Lung (tissue), 12 donors: ENCODE data around the gene ACAN. TPM values are rescaled to one million over a fixed set of nuclear protein-coding genes. Genes with fewer than 3 reads are reported as not detected.

Experiments
- ATAC-seq: fragments of 200-7000 bp; cut with Tn5 transposase; one replicate; pipeline ENCODE4 v1.9.1; 2020; ENCODE audit warnings: moderate number of reproducible peaks; ENCODE audit not compliant: insufficient read depth, low FRiP score
- DNase-seq, 3 donors: peaks; one replicate each; pipeline ENCODE4 v3.0.0-alpha.2; 2013 to 2017
- H3K27ac ChIP-seq, 2 donors: one replicate each; pipeline ENCODE4 v1.5.1; 2013; ENCODE audit warnings: mild to moderate bottlenecking in 2 of 2, moderate library complexity in 2 of 2, control low read depth in 1 of 2, inconsistent platforms in 1 of 2, low read depth in 1 of 2, low read length in 1 of 2
- H3K27me3 ChIP-seq, 3 donors: one replicate each; pipeline ENCODE4 v1.5.1; 2013; ENCODE audit warnings: low read length in 2 of 3; ENCODE audit not compliant: control insufficient read depth in 3 of 3, insufficient read depth in 3 of 3
- H3K36me3 ChIP-seq, 4 donors: one replicate each; pipeline ENCODE4 v1.5.1; 2013; ENCODE audit warnings: low read length in 4 of 4, mild to moderate bottlenecking in 1 of 4, moderate library complexity in 1 of 4; ENCODE audit not compliant: control insufficient read depth in 4 of 4, insufficient read depth in 4 of 4
- H3K4me1 ChIP-seq, 5 donors: one replicate each; pipeline ENCODE4 v1.5.1; 2013; ENCODE audit warnings: low read length in 5 of 5, mild to moderate bottlenecking in 2 of 5, moderate library complexity in 1 of 5; ENCODE audit not compliant: control insufficient read depth in 5 of 5, insufficient read depth in 5 of 5
- H3K4me3 ChIP-seq: one replicate; pipeline ENCODE4 v1.5.1; 2013; ENCODE audit warnings: mild to moderate bottlenecking, control low read depth, moderate library complexity
- H3K9ac ChIP-seq, 2 donors: one replicate each; pipeline ENCODE4 v1.5.1; 2013; ENCODE audit warnings: low read length in 2 of 2, control low read depth in 1 of 2; ENCODE audit not compliant: insufficient read depth in 1 of 2
- H3K9me3 ChIP-seq, 4 donors: one replicate each; pipeline ENCODE4 v1.5.1; 2013; ENCODE audit warnings: low read length in 3 of 4, mild to moderate bottlenecking in 1 of 4, moderate library complexity in 1 of 4; ENCODE audit not compliant: control insufficient read depth in 4 of 4, insufficient read depth in 3 of 4
- CTCF ChIP-seq: IDR thresholded peaks from 2 replicates; pipeline ENCODE4 v1.5.1; 2012; ENCODE audit warnings: mild to moderate bottlenecking; ENCODE audit errors: control extremely low read depth, extremely low read depth
- WGBS, 2 donors: extraction: QIAGEN DNeasy Blood & Tissue Kit; methylation state at CpG; one replicate each; pipeline ENCODE4 v1.1.7; 2013; 5-methylcytosine and 5-hydroxymethylcytosine counted together
- polyA plus RNA-seq, 2 donors: library from polyadenylated mRNA; stranded (reverse); fragments of 200-250 nt; gene quantifications; one replicate each; pipeline ENCODE4 v1.2.1, GENCODE V29; 2013
- total RNA-seq, 2 donors: library from RNA; depleted of rRNA in 1 of 2; stranded (reverse); fragments of >200 nt in 1 of 2; gene quantifications; one replicate each; pipeline ENCODE4 v1.2.1, GENCODE V29; 2014 to 2021
- donor health status: control.
- donor health status: control.
- donor health status: Bipolar disorder and iron deficiency.
- donor health status: healthy.
- donor health status: DM: yes; HTN: yes; CAD: no.

Gene ACAN
- total and polyA plus RNA-seq, 4 donors = 0.50 to 5.2 (median 0.85) TPM

- DNase-seq (no peak), ATAC-seq (no peak)
- no peak overlapping the region for H3K4me3 ChIP-seq
- H3K4me1 ChIP-seq = peaks cover 0 to 11% (median 0%) of the 10 kb centered on the region in 5 donors
- no peak for TF ChIP-seq CTCF
- 8 to 13% methylated on average over 20 of the region's 20 CpGs for WGBS, 2 donors
- H3K27ac ChIP-seq = no peak overlapping the region
- no peaks in the 10 kb centered on the region for H3K36me3 ChIP-seq
- H3K9me3 ChIP-seq = peaks cover 0 to 6% (median 0%) of the 10 kb centered on the region in 4 donors
- H3K9ac ChIP-seq = no peak overlapping the region
- H3K27me3 ChIP-seq = peaks cover 6 to 63% (median 47%) of the 10 kb centered on the region in 3 donors
Observed at GRCh38 chr15:88802250-88802990, 816 bp upstream of the ACAN start.

DNA sequence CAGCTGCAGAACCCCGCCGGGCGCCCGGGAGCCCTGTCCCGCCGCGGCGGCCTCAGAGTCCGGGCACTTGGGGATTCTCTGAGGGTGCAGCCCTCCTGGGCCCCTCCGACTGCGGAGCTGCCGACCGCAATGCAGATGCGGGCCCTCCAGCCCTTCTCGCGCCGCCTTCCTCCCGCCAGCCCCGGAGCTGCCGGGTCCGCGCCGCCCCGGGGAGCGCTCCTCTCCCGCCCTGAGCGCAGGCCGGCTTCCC is 320 bp upstream of the ACAN start:
- no peak overlapping the region for H3K4me3 ChIP-seq
- no peak for DNase-seq
- WGBS, 2 donors = 1 to 2% methylated on average over 21 to 28 of the region's 28 CpGs
- H3K27me3 ChIP-seq = peaks cover 6 to 67% (median 47%) of the 10 kb centered on the region in 3 donors
- no peaks in the 10 kb centered on the region for H3K36me3 ChIP-seq
- peaks cover 0 to 6% (median 0%) of the 10 kb centered on the region in 4 donors for H3K9me3 ChIP-seq
- H3K9ac ChIP-seq = no peak overlapping the region
- peaks cover 0 to 11% (median 0%) of the 10 kb centered on the region in 5 donors for H3K4me1 ChIP-seq
- H3K27ac ChIP-seq = no peak overlapping the region
- ATAC-seq = no peak
- TF ChIP-seq CTCF = no peak

GRCh38 chr15:88803920-88804247 is 648 bp downstream of the ACAN start:
- Histone ChIP-seq H3K36me3 (no peaks in the 10 kb centered on the region), H3K4me1 (peaks cover 0 to 11% (median 0%) of the 10 kb centered on the region in 5 donors), H3K9ac (no peak overlapping the region), H3K9me3 (peaks cover 0 to 6% (median 0%) of the 10 kb centered on the region in 4 donors), H3K4me3 (no peak overlapping the region), H3K27me3 (peaks cover 6 to 63% (median 47%) of the 10 kb centered on the region in 3 donors), H3K27ac (no peak overlapping the region)
- 12% methylated on average over 10 of the region's 10 CpGs for WGBS, 2 donors
- DNase-seq (no peak), ATAC-seq (no peak)
- TF ChIP-seq CTCF = no peak

GRCh38 chr15:88804257-88804656 is 1.0 kb downstream of the ACAN start:
- Histone ChIP-seq H3K4me1 (peaks cover 0 to 11% (median 0%) of the 10 kb centered on the region in 5 donors), H3K36me3 (no peaks in the 10 kb centered on the region), H3K9me3 (peaks cover 0 to 5% (median 0%) of the 10 kb centered on the region in 4 donors), H3K4me3 (no peak overlapping the region), H3K27me3 (peaks cover 6 to 63% (median 47%) of the 10 kb centered on the region in 3 donors), H3K27ac (no peak overlapping the region), H3K9ac (no peak overlapping the region)
- no peak for TF ChIP-seq CTCF
- DNase-seq = no peak
- 43 to 46% methylated on average over 10 of the region's 10 CpGs for WGBS, 2 donors
- ATAC-seq = no peak
